ENCODE measurements around the gene GSN. TPM values are rescaled to one million over a fixed set of nuclear protein-coding genes. Genes with fewer than 3 reads are reported as not detected.

The GSN gene
- total RNA-seq, result 1 to 10 TPM; 7.8 to 8.7 TPM
- 1 to 10 TPM; 1.9 to 4.1 TPM for polyA plus RNA-seq

DNA sequence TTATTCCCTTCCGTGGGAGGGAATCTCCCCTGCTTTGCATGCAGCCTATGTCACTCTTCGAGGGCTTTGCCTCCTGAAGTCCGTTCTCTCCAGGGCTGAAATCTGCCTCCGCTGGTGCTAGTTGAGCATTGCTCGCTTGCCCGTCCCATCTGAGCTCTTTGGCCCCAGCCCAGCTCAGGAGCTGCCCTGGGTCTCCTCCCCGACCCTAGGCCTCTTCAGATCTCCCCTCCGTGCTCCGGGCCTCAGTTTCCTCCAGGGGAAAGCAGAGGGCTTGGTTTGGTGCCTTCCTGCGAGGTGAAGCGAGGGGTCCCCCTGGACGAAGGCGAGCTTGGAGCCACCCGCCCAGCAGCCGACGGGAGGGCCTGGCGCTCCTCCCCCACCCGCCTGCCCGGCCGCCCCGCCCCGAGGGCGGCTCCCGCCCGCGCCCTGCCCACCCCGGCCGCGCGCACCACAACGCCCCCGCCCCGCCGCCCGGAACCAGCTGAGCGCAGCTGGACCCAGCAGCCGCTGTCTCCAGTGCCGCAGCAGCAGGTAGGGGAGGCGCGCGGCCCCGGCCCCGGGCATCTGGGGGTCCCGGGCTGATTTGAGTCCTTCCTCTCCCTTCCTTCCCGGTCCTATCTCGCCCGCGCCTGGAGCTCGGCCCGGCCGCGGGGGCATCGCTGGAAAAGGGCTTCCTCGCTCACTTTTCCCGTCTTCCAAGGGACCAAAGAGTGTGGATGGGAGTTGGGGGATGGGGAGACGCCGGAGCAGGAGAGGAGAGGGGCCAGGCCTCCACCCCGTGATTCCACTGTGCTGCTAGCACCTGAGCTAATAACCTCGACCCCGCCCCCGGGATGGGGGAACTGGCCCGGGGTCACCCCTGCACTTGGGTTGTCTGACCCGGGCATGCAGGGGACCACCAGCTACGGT is at the start of gene GSN:
Gene GSN (plus strand): TSS at position 474 of the 909 bp plus-strand sequence. CDS start 33,810 bp downstream, outside the sequence.
- CTCF ChIA-PET (ENCODE audit: partially characterized antibody), result interaction anchor here (1.2 to 1.9 kb wide), 3 partner anchors 11 to 55 kb away, joined by 3 to 9 read pairs (median 8); no protein-coding TSS in a partner anchor
- POLR2A ChIA-PET (ENCODE audit: partially characterized antibody), result interaction anchor here (0.6 kb wide), 1 partner anchor 16 kb away, joined by 4 read pairs; no protein-coding TSS in a partner anchor
- no peaks in the 10 kb centered on the region for H3K36me3 ChIP-seq (ENCODE audit: insufficient read depth, low read length)
- DNase-seq, result peak; percentile 15 to 43 (median 22)
- H3K9me3 ChIP-seq (ENCODE audit: control insufficient read depth in 1 of 2, low read length in 2 of 2), result no peaks in the 10 kb centered on the region
- H3K4me3 Mint-ChIP-seq, result peak within 1 kb of the TSS; percentile 74 to 88 (median 82)
- no peaks in the 10 kb centered on the region for H3K36me3 Mint-ChIP-seq
- H3K9me3 Mint-ChIP-seq, result peaks cover 0 to 2% (median 0%) of the 10 kb centered on the region in 8 donors
- peak within 1 kb of the TSS in 1 of 2 donors; percentile 61 for H3K4me3 ChIP-seq (ENCODE audit: low read length in 2 of 2)
- H3K27me3 ChIP-seq (ENCODE audit: insufficient read depth, low read length), result no peaks in the 10 kb centered on the region
- intact Hi-C loops (cut with micrococcal nuclease), result no loop called here
- H3K27me3 Mint-ChIP-seq, result no peaks in the 10 kb centered on the region
- H3K4me1 ChIP-seq (ENCODE audit: insufficient read depth, low read length), result peaks cover 12% of the 10 kb centered on the region
- H3K27ac Mint-ChIP-seq, result peak within 1 kb of the TSS in 3 of 7 donors; percentile 6 to 51 (median 25)
- H3K4me1 Mint-ChIP-seq, result peaks cover 3 to 17% (median 9%) of the 10 kb centered on the region in 4 donors
- no peak within 1 kb of the TSS for H3K27ac ChIP-seq (ENCODE audit: low read depth, low read length)

DNA sequence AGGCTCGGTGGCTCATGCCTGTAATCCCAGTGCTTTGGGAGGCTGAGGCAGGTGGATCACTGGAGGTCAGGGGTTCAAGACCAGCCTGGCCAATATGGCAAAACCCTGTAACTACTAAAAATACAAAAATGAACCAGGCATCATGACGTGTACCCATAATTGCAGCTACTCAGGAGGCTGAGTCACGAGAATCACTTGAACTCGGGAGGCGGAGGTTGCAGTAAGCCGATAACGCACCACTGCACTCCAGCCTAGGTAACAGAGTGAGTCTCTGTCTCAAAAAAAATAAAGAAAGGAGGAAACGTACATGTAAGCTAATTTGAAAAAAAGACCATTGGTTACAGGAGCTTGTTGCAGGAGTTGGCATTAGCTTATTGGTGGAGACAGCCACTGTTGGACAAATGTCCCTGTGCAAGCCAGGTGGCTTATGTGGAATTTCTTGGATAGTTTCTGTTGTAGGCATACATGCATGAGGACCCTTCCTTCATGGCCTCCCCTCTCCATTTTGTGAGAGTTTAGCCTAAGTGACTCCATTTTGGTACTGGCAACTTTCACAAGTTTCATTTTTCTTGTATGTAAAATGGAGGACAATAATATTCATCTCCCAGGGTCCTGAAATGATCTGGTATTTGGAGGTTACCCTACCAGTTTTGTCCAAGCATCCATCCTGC is 49.5 kb upstream of the GSN start:
- ChIA-PET POLR2A (ENCODE audit: partially characterized antibody) (no interaction called here), CTCF (ENCODE audit: partially characterized antibody) (interaction anchor here (1.3 kb wide), 1 partner anchor 180 kb away, joined by 3 read pairs; no protein-coding TSS in a partner anchor)
- intact Hi-C loops (cut with micrococcal nuclease), result no loop called here
- H3K36me3 ChIP-seq (ENCODE audit: insufficient read depth, low read length), result no peaks in the 10 kb centered on the region
- H3K9me3 ChIP-seq (ENCODE audit: control insufficient read depth in 1 of 2, low read length in 2 of 2), result no peaks in the 10 kb centered on the region
- Mint-ChIP-seq H3K27ac (no peak overlapping the region), H3K4me1 (peaks cover 0 to 1% (median 0%) of the 10 kb centered on the region in 4 donors), H3K36me3 (peaks cover 0 to 13% of the 10 kb centered on the region in 2 donors), H3K9me3 (no peaks in the 10 kb centered on the region), H3K4me3 (no peak overlapping the region), H3K27me3 (no peaks in the 10 kb centered on the region)
- H3K4me3 ChIP-seq (ENCODE audit: low read length in 2 of 2), result no peak overlapping the region
- no peaks in the 10 kb centered on the region for H3K4me1 ChIP-seq (ENCODE audit: insufficient read depth, low read length)
- DNase-seq, result no peak
- H3K27ac ChIP-seq (ENCODE audit: low read depth, low read length), result no peak overlapping the region
- no peaks in the 10 kb centered on the region for H3K27me3 ChIP-seq (ENCODE audit: insufficient read depth, low read length)

GRCh38 chr9:121219530-121219929 is 48.4 kb upstream of the GSN start:
- no peak overlapping the region for H3K4me3 ChIP-seq (ENCODE audit: low read length in 2 of 2)
- H3K36me3 Mint-ChIP-seq, result peaks cover 0 to 13% of the 10 kb centered on the region in 2 donors
- no peaks in the 10 kb centered on the region for H3K27me3 ChIP-seq (ENCODE audit: insufficient read depth, low read length)
- no peaks in the 10 kb centered on the region for H3K36me3 ChIP-seq (ENCODE audit: insufficient read depth, low read length)
- H3K4me1 Mint-ChIP-seq, result no peaks in the 10 kb centered on the region
- no peak for DNase-seq
- H3K27me3 Mint-ChIP-seq, result no peaks in the 10 kb centered on the region
- H3K4me3 Mint-ChIP-seq, result no peak overlapping the region
- CTCF ChIA-PET (ENCODE audit: partially characterized antibody), result interaction anchor here (1.0 kb wide), 1 partner anchor 159 kb away, joined by 4 read pairs; no protein-coding TSS in a partner anchor
- no peak overlapping the region for H3K27ac ChIP-seq (ENCODE audit: low read depth, low read length)
- no peaks in the 10 kb centered on the region for H3K4me1 ChIP-seq (ENCODE audit: insufficient read depth, low read length)
- intact Hi-C loops (cut with micrococcal nuclease), result no loop called here
- POLR2A ChIA-PET (ENCODE audit: partially characterized antibody), result no interaction called here
- H3K27ac Mint-ChIP-seq, result no peak overlapping the region
- H3K9me3 ChIP-seq (ENCODE audit: control insufficient read depth in 1 of 2, low read length in 2 of 2), result no peaks in the 10 kb centered on the region
- H3K9me3 Mint-ChIP-seq, result no peaks in the 10 kb centered on the region

- Histone ChIP-seq H3K9me3 (ENCODE audit: control insufficient read depth in 1 of 2, low read length in 2 of 2) (no peaks in the 10 kb centered on the region), H3K27ac (ENCODE audit: low read depth, low read length) (no peak overlapping the region), H3K4me1 (ENCODE audit: insufficient read depth, low read length) (no peaks in the 10 kb centered on the region), H3K4me3 (ENCODE audit: low read length in 2 of 2) (no peak overlapping the region), H3K27me3 (ENCODE audit: insufficient read depth, low read length) (no peaks in the 10 kb centered on the region), H3K36me3 (ENCODE audit: insufficient read depth, low read length) (no peaks in the 10 kb centered on the region)
- ChIA-PET POLR2A (ENCODE audit: partially characterized antibody) (no interaction called here), CTCF (ENCODE audit: partially characterized antibody) (interaction anchor here (5.0 kb wide), 1 partner anchor 8 kb away, joined by 28 read pairs; no protein-coding TSS in a partner anchor)
- Mint-ChIP-seq H3K27ac (no peak overlapping the region), H3K9me3 (no peaks in the 10 kb centered on the region), H3K4me3 (no peak overlapping the region), H3K36me3 (peaks cover 0 to 13% of the 10 kb centered on the region in 2 donors), H3K4me1 (no peaks in the 10 kb centered on the region), H3K27me3 (no peaks in the 10 kb centered on the region)
- DNase-seq, result no peak
- intact Hi-C loops (cut with micrococcal nuclease), result no loop called here
These were observed 46.8 kb upstream of the GSN start for GRCh38 chr9:121220996-121221663.

DNA sequence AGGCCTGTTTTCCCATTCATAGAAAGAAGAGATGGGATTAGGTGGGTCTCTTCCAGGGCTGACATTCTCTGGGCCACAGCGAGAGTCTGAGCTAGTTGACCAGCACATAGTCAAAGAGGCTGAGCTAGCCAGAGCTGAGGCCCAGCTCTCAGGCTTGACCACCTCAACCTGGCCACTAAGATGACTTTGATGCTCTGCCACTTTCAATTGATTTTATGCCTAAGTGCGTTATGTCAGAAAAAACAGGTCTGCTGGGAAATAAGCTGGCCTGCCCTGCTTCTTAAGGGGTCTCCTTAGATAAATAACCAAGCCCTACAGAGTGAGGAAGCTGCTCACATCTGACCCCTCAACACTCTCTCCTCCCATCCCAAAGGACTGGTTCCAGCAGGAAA is 46.3 kb upstream of the GSN start:
- POLR2A ChIA-PET (ENCODE audit: partially characterized antibody), result no interaction called here
- Mint-ChIP-seq H3K4me1 (no peaks in the 10 kb centered on the region), H3K4me3 (no peak overlapping the region), H3K9me3 (no peaks in the 10 kb centered on the region), H3K27me3 (no peaks in the 10 kb centered on the region), H3K36me3 (peaks cover 0 to 8% of the 10 kb centered on the region in 2 donors), H3K27ac (no peak overlapping the region)
- CTCF ChIA-PET (ENCODE audit: partially characterized antibody), result interaction anchor here (5.0 kb wide), 1 partner anchor 9 kb away, joined by 28 read pairs; no protein-coding TSS in a partner anchor
- Histone ChIP-seq H3K36me3 (ENCODE audit: insufficient read depth, low read length) (no peaks in the 10 kb centered on the region), H3K9me3 (ENCODE audit: control insufficient read depth in 1 of 2, low read length in 2 of 2) (no peaks in the 10 kb centered on the region), H3K27ac (ENCODE audit: low read depth, low read length) (no peak overlapping the region), H3K4me1 (ENCODE audit: insufficient read depth, low read length) (no peaks in the 10 kb centered on the region), H3K4me3 (ENCODE audit: low read length in 2 of 2) (no peak overlapping the region), H3K27me3 (ENCODE audit: insufficient read depth, low read length) (no peaks in the 10 kb centered on the region)
- intact Hi-C loops (cut with micrococcal nuclease), result no loop called here
- no peak for DNase-seq

DNA sequence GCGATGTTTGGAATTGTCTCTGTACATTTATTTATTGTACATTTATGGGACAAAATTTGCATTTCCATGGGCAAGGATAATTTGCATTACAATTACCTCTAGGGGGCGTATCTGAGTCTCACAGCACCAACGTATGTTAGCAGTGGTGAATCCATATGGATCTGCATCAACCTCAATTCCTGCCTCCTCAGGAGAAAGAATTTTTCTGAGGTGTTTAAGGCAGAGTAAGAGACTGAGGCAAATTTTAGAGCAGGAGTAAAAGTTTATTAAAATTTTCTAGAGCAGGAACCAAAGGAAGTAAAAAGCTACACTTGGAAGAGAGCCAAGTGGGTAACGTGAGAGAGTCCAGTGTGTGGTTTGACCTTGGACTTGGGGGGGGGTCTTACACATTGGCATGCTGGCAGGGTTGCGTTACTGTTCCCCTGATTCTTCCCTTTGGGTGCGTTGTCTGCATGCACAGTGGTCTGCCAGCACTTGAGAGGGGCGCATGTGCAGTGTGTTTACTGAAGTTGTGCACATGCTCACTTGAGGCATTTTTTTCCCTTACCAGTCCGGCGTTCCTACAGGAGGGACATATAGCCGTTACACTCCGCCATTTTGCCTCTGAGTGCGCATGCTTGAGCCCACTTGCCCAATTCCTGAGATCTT is 45.3 kb upstream of the GSN start:
- Mint-ChIP-seq H3K27ac (no peak overlapping the region), H3K9me3 (no peaks in the 10 kb centered on the region), H3K4me3 (no peak overlapping the region), H3K27me3 (no peaks in the 10 kb centered on the region), H3K36me3 (peaks cover 0 to 8% of the 10 kb centered on the region in 2 donors), H3K4me1 (no peaks in the 10 kb centered on the region)
- ChIA-PET CTCF (ENCODE audit: partially characterized antibody) (interaction anchor here (0.9 to 5.0 kb wide), 2 partner anchors 10 to 56 kb away, joined by 3 to 28 read pairs; no protein-coding TSS in a partner anchor), POLR2A (ENCODE audit: partially characterized antibody) (no interaction called here)
- no peaks in the 10 kb centered on the region for H3K9me3 ChIP-seq (ENCODE audit: control insufficient read depth in 1 of 2, low read length in 2 of 2)
- no peaks in the 10 kb centered on the region for H3K27me3 ChIP-seq (ENCODE audit: insufficient read depth, low read length)
- H3K4me1 ChIP-seq (ENCODE audit: insufficient read depth, low read length), result no peaks in the 10 kb centered on the region
- no peak overlapping the region for H3K4me3 ChIP-seq (ENCODE audit: low read length in 2 of 2)
- DNase-seq, result no peak
- intact Hi-C loops (cut with micrococcal nuclease), result no loop called here
- H3K36me3 ChIP-seq (ENCODE audit: insufficient read depth, low read length), result no peaks in the 10 kb centered on the region
- H3K27ac ChIP-seq (ENCODE audit: low read depth, low read length), result no peak overlapping the region
